Epithelial cell of proximal tubule (primary cell): ENCODE data around the gene LMO2. TPM values are rescaled to one million over a fixed set of nuclear protein-coding genes. Genes with fewer than 3 reads are reported as not detected.
A peak's percentile ranks its signal among the peaks of the same experiment; 100 is the strongest.

ENCODE experiments used
- DNase-seq: peaks from one replicate; pipeline ENCODE4 v3.0.0-alpha.2; 2011; ENCODE audit warnings: low read depth
- H3K4me3 ChIP-seq: 2 replicates; pipeline ENCODE4 v1.5.1; 2011; ENCODE audit warnings: low read depth, mild to moderate bottlenecking, low read length
- CTCF ChIP-seq: conservative IDR thresholded peaks from 2 replicates; pipeline ENCODE4 v1.5.1; 2012; ENCODE audit warnings: low read depth, mild to moderate bottlenecking, low read length
- total RNA-seq: library from RNA; depleted of rRNA; stranded (reverse); fragments of >200 nt; gene quantifications from 2 replicates; pipeline ENCODE4 v1.2.3, GENCODE V29; 2015

LMO2 gene
- total RNA-seq, 1 donor from 2014 or later: 1.5 TPM

GRCh38 chr11:33864479-33864878 is 27.4 kb downstream of the LMO2 start:
- TF ChIP-seq CTCF: no peak
- no peak overlapping the region for H3K4me3 ChIP-seq
- DNase-seq: no peak

GRCh38 chr11:33863418-33864172 is 28.3 kb downstream of the LMO2 start:
- DNase-seq: no peak
- TF ChIP-seq CTCF: peak; percentile 27
- no peak overlapping the region for H3K4me3 ChIP-seq

- H3K4me3 ChIP-seq: no peak overlapping the region
- TF ChIP-seq CTCF: no peak
- DNase-seq: no peak
Measured at GRCh38 chr11:33861941-33862589, 29.8 kb downstream of the LMO2 start.

- H3K4me3 ChIP-seq: no peak overlapping the region
- TF ChIP-seq CTCF: no peak
- DNase-seq: no peak
Measured at GRCh38 chr11:33861386-33861785, 30.5 kb downstream of the LMO2 start.

- TF ChIP-seq CTCF: no peak
- no peak overlapping the region for H3K4me3 ChIP-seq
- DNase-seq: peak; percentile 61
Measured at GRCh38 chr11:33860926-33861325, 30.9 kb downstream of the LMO2 start.

GRCh38 chr11:33859306-33859705 is 32.6 kb downstream of the LMO2 start:
- DNase-seq: no peak
- TF ChIP-seq CTCF: no peak
- H3K4me3 ChIP-seq: no peak overlapping the region
